ENCODE data around the gene PAFAH1B2.

DNA sequence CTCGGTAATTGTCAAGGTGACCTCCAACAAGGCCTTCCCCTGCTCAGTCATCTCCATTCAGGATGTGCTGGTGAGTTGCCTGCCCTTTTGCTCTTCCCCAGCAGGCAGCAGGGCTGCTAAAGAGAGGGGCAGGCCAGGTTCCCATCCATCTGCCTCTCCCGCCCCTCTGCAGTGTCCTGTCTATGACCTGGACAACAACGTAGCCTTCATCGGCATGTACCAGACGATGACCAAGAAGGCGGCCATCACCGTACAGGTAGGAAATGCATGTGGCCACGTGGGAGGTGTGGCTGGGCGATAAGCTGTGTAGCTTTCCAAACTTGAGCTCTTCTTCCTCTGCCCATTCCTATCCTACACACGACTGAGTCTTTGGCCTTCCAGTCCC, 38.5 kb downstream of the PAFAH1B2 start:
- TF ChIP-seq CTCF (IDR thresholded peaks at IDR 0.05) (no peak), POLR2A (IDR thresholded peaks at IDR 0.05) (no peak), EP300 (IDR thresholded peaks at IDR 0.05) (no peak), POLR2AphosphoS5 (IDR thresholded peaks at IDR 0.05) (no peak)

Measured in stomach (tissue), 4 donors.